Ammon's horn (tissue), 1 donor: ENCODE measurements around the gene RGS3.
"Not testable (repeated sequence)": the region's sequence is repeated elsewhere in the genome, so short reads cannot be mapped to it uniquely, and the experiment has no call there.

Source experiments
- DNase-seq: peaks from one replicate; pipeline ENCODE4 v3.0.0-alpha.2; 2016; ENCODE audit warnings: low spot score

RGS3 gene

DNA sequence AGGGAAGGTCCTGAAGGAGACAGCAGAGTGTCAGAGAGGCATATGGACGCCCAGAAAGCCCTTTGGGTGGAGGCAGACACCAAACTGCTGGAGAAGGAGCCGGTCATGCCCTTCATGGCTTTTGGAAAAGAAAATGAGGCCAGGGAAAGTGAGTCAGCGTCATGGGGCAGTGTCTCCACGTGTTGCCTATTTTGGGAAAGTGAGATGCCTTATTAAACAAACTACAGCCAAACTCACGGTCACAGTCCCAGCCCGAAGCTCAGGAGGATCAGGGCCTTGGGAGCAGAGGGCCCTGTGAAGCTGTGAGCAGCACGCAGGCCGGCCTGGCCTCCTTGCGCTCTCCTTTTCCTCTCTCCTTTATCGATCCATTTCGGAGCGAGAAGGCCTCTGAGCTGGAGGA lies 25.0 kb downstream of the RGS3 start:
- DNase-seq = no peak

DNA sequence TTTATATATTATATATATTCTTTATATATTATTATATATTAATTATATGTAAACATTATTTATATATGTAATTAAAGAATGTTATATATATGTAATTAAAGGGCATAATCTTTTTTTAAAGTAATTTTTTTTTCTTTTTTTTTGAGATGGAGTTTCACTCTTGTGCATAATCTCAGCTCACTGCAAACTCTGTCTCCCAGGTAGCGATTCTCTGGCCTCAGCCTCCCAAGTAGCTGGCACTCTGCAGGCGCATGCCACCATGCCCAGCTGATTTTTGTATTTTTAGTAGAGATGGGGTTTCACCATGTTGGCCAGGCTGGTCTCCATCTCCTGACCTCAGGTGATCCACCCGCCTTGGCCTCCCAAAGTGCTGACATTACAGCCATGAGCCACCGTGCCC lies 27.6 kb downstream of the RGS3 start:
- not testable (repeated sequence) for DNase-seq

DNA sequence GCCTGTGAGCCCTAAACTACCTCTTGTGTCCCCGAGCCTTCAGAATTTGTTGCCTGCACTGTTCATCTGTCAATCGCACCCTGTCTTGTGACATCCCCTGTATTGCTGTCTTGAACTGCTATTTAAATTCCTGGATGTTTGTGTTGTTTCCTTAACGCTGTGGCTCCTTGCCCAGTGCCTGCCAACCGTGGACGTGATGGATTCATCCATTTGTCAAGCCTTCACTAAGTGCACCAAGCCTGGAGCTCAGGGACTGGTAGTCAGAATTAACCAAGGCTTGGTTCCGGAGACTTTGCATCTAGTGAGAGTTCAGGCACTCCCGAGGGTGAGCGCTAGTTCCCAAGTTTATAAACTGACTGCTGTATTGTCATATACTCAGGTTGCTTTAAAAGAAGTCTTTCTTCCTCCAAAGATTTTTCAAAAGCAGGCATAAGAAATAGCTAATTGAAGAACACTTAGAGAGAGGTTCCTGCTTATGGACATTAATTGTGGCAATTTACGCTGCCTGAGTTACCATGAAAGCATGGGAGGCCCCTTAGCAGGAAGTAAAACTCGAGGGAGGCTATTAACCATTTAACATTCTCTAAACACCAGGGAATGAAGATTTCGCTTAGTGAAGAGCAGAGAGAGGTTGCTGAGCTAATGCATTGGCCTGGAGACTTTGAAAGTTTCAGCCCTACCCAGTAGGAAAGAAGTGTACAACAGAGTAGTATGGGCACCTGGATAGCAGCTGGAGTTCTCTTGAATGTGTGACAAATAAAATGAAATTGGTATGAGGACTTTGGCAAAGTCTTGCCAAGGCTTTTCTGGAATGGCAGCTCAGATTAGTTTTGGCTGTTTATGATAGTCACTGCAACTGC lies 29.0 kb downstream of the RGS3 start:
- no peak for DNase-seq

DNA sequence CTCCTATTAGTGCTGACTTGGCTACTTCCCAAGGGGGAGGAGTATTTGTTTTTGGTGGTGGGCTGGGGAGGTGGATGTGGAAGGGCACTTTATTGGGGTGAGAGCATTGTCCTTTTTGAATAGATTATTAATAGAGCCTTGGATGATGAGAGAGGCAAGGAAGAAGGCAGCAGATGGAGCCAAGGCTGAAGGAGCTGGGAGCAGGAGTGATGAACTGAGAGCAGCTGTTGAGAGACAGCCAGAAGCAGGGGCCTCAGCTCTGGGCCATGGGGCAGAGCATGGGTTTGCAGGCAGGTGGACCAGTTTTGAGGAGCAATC lies 29.6 kb downstream of the RGS3 start:
- no peak for DNase-seq

DNA sequence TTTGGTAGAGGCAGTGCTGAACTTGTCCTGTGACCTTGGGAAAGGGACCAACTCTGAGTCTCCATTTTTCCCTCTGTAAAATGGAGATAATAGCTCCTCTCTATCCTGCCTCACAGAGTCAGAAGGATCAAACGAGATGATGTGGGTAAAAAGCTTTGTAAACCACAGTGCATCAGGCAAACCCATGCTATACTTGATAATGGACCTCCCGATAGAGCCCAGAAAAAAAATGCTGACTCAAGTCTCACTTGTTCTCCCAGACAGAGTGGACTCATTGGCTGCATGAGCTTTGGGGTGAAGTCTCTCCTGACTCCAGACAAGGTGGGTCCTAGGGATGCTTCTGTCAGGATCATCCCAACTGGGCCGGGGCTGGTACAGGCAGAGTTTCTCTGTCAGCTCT lies 32.0 kb downstream of the RGS3 start:
- DNase-seq = no peak

DNA sequence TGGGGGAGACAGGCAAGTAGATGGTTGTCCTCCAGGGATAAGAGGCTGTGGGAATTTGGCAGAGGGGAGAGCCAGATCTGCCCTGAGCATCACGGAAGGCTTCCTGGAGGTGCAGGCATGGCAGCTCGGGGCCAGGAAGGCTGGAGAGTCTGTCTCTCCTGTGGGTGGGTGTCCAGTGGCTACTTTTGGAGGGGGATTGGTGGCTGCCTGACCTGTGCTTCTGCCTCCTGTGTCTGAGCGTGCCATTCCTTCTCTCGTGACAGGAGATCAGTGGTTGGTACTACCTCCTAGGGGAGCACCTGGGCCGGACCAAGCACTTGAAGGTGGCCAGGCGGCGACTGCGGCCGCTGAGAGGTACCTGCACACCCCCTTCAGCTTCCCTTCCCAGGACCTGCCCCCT lies 33.5 kb downstream of the RGS3 start:
- DNase-seq = no peak

DNA sequence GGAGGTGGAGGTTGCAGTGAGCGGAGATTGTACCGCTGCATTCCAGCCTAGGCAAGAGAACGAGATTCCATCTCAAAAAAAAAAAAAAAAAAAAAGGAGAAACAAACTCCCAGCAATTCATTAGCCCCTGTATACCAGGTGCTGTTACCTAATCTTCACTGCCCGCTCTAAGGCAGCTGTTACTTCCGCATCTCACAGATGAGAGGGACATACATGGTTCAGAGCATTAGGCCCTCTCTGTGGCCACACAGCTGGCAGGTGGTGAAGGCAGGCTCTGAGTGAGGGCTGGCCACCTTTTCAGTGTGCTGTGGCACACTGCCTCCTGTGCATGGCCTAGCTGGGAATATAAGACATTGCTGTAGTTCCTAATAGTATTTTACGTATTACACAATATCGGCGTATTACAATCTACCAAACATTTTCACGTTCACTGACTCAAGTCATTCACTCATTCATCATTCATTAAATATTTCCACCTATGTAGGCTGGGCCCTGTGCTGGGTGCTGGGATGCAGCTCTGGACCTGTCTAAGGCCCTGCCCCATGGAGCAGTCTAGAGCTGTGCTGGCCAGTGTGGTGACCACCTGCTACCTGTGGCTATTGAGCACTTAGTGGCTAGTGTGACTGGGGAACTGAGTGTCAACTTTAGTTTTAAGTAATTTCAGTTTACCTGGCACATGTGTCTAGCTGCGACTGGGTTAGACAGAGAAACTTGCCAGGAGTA lies 35.8 kb downstream of the RGS3 start:
- no peak for DNase-seq

DNA sequence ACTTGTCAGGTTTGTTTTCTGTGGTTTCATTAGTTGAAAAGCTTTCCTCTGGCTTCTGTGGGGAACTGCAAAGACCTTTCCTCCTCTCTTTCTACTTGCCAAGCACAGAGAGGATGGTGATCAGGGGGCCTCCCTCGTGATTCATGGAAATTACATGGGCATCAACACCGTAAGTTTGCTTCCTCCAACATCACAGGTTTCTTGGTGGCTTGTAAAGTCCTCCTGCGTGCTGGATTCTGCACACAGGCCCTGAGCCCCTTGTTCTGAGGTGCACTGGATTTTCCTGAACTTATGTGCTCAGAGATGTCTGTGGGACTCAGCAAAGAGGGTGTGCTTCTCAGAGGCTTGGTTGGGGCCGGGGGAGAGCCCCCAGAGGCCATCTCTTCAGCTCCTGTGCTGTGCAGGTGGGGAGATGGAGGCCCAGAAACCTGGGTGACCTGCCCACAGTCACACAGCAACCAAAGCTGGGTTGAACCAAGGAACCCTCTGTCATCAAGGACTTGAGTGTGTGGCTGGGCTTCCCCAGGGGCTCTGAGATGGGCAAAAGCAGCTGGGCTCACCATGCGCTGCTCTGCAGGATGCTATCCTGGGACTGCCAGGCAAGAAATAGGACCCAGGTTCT lies 36.5 kb downstream of the RGS3 start:
- no peak for DNase-seq

DNA sequence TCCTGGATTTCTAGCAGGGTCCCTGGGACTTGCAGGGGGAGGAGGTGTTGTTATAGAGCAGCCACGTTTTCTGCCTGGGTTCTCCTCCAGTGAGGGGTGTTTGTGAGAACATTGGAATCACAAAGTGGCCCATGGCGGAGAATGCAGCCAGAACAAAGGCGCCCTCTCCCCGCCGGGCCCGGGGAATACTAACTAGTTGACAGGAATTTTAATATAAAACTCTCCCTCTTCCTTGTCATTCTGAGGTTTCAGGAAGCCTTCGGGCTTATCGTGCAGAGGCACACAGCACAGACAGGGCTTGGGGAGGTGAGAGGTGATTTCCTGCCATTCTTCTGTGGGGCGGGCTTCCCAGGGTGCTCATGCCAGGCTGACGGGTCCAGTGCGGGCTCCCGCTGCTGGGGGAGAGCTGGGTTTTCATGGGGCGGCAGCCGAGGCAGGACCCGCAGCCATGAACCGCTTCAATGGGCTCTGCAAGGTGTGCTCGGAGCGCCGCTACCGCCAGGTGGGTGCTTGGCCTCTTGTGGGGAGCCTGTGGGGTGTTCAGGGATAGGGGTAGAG lies 37.7 kb downstream of the RGS3 start:
- DNase-seq = no peak

DNA sequence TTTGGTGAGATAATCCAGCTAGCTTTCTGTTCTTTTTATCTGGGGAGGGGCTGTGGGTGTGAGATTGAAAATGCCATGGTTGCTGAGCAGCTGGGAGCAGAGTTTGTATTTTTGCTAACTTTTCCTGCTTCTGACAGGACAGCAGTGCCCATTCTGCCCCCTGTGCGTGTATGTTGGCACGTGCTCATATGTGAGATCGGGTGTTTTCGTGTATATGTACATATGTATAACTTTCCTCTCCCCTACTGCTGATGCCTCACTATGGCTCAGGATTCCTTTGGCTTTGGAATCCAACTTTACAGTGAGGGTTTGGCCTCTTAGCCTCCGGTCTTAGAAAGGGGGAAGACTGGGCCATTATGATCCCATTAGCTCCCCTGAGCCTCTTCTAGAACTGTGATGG lies 38.3 kb downstream of the RGS3 start:
- DNase-seq = no peak

DNA sequence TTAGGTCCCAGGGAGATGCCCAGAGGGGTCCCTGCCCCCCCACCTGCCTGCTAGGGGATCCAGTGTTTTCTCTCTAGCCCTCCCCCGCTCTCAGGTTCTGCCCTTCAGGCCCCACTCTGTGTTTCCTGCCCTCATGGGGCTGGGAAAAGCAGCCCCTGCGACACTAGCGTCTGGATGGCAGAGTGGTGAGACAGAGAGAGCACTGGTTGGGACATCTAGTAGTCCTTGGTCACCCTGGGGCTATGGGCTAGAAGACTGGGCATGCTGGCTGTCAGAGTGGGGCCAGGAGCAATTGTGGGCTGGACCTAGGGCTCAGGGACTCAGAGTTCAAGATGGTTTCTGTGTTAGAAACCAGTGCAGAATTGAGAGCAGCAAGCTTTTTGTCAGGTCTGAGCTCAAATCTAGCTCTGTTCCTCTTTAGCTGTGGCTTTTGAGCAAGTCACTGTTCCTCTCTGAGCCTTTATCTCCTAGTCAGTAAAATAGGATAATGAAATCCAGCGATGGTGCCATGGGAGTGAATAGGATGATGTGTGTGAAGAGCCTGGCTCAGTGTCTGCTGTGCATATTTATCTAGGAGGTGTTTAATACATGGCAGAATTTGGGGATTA lies 39.0 kb downstream of the RGS3 start:
- DNase-seq = no peak

DNA sequence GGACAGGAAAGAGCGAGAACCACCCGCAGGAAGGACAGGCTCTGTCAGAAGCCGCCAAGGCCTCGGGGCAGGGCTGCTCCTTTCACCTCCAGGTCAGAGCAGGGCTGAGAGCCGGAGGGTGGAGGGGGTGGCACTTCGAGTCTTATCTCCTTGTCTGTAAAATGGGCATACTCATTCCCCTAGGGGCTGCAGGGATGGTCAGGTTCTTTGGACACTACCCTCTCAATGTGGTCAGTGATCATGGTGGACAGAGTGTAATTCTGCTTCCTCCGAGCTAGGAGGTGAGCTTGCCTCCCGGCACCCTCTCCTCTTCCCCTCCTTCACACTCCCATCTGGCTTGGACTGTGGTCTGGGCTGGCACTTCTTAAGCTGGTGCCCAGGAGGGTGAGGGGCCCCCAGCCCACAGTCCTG lies 39.6 kb downstream of the RGS3 start:
- no peak for DNase-seq

DNA sequence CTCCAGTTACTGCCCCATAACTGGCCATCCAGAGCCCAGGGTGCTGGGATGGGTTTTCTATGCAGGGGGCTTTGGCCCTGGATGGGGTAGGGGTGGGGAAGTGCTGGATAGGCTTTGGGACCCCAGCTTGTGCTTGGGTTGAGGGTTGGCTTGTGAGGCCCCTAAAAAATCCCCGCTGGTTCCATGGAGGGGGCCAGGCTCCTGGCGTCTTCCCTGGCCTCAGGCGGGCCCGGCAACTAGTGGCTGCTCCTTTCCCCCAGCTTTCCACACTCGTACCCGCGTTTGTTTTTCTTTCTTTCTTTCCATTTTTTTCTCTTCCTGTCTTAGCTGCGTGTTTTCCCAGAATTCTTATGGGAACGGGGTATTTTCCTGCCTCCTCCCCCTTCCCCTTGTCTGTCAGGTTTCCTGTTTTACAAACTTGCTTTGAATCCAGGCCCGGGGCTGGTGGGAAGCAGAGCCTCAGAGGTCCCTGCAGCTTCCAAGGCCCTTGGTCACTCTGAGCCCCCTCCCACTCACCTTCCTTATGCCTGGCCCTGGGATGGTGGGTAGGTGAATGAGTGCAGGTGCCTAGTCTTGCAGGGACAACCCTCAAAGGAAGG lies 40.2 kb downstream of the RGS3 start:
- DNase-seq = no peak

DNA sequence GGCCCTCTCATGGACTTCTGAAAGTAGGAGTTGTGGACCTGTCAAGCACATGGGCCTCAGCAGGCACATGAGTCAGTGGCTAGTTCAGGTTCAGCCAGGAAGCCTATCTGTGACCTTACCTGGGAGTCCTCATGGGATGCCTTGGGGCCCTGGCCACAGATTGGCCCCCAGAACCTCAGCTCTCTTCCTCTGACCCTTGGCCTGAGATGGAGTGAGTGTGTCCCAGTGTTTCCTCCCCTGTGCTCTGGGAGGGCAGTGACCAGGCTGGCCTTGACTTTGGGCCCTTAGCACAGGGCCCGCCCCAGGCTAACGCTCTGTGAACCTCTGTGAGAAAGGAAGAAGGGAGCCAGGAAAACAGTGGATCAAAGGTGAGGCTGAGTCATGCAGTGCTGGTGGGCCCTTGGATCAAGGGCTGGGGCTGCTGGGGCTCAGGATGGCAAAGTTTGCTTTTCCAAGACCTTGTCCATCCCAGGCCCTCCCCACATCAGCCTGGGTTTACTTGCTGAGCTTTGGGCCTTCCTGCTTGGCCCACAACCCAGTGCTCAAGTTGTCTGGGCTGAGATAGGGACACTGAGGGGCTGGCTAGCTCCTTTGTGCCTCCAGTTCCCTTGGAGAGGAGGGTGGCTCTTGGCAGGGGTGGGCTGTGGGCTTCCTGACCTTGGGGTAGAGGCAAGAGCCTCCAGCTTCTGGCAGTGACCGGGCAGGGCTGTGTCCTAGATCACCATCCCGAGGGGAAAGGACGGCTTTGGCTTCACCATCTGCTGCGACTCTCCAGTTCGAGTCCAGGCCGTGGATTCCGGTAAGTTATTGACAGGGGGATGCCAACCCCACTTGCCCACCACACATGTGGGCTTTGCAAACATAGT lies 41.4 kb downstream of the RGS3 start:
- DNase-seq = no peak

DNA sequence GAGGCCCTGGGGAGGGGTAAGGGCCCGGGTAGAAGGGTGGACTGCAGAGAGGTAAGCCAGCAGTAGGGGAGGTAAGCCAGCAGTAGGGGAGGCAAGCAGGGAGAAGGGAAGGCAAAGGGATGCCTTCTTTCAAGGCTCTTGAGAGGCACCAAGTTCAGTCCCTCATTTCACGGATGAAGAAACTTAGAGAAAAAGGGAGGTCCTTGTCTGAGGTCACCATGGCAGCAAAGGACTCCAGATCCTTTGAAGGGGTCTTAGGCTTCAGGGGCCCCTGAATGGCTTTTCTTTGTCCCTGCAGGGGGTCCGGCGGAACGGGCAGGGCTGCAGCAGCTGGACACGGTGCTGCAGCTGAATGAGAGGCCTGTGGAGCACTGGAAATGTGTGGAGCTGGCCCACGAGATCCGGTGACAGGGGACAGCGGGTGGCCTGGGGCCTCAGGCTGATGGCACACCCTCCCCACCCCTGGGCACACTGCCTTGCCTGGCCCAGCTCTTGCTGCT lies 42.6 kb downstream of the RGS3 start:
- peak; percentile 53 for DNase-seq

DNA sequence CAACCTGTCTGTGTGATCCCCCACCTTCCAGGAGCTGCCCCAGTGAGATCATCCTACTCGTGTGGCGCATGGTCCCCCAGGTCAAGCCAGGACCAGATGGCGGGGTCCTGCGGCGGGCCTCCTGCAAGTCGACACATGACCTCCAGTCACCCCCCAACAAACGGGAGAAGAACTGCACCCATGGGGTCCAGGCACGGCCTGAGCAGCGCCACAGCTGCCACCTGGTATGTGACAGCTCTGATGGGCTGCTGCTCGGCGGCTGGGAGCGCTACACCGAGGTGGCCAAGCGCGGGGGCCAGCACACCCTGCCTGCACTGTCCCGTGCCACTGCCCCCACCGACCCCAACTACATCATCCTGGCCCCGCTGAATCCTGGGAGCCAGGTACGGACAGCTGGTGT lies 43.7 kb downstream of the RGS3 start:
- no peak for DNase-seq

DNA sequence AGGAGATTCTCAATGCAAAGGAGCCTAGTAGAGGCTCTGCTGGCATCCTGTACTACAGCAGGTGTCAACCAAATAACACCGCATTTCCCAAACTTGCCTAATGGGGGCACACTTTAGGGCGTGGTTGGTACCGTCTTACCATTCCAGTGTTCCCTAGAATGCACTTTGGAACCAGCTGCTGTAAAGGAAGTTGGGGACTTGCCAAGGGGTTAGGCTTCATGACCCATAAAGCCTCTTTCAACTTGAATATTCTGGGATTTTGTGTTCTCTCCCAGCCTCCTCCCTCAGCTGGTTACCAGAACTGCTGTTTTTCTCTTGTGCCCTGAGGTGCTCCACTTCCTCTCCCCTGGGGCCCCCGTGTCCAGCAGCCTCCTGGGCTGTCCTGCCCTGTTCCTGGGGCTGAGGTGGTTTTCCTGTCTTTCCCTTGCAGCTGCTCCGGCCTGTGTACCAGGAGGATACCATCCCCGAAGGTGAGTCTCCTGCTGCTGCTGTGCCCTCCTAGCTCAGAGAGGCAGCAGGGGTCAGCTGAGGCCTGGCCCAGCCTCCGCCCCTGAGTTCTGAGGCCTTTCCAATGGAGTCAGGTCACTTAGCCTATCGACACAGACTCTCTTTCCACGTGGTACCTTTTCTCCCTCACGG lies 44.7 kb downstream of the RGS3 start:
- no peak for DNase-seq

DNA sequence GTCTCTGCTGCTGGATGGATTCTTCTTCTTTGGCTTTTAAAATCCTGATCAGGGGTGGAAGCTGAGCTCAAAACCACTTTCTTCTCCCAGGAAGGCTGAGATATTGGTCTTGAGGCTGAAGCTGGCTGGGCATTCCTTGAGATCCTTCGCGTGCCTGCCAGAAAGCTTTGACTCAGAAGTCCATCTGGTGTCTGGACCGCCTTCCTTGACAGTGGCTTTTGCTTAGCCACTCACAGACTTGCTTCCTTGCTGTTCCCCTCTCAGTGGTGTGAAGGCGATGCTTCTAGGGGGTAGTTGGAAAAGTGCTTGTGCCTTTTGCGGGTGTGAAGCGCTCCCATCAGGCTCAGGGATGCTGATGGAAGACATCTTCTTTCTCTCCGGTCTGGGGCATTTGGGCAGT lies 45.9 kb downstream of the RGS3 start:
- no peak for DNase-seq

DNA sequence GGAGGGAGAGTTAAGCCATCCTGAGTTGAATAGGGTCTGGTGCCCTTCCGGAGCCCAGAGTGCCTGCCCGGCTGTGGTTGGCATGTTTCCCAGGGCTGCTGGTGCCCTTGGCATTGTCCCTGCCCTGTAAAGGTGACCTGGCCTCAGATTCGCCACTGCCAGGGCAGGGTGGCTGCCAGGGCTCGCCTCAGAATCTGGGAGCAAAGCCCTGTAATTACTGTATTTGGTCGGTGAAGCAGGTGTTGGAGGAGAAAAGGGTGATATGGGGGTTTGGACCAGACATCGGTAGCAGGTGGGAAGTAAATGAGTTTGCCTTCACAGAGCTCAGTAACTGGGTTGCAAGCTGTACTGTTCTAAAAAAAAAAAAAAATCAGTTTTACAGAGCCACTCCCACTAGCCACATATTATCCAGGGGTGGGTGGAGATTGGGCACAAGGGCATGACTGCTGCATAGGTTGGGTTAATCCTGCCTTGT lies 47.6 kb downstream of the RGS3 start:
- no peak for DNase-seq
